MM.1S (cell line): ENCODE results near the gene CYP27A1.

ENCODE experiments used
- DNase-seq: peaks from one replicate; pipeline ENCODE4 v3.0.0-alpha.2; 2015
- H2AFZ ChIP-seq: fragments of 300-600 bp; sonication (generic); 2 replicates; pipeline ENCODE4 v1.6.0; 2016; ENCODE audit warnings: antibody characterized with exemption, low read length
- H3F3A ChIP-seq: fragments of 300-600 bp; sonication (generic); 2 replicates; pipeline ENCODE4 v1.6.1; 2016; ENCODE audit warnings: mild to moderate bottlenecking, antibody characterized with exemption, low read length, moderate library complexity, mixed read lengths; ENCODE audit not compliant: insufficient read depth
- H3K27ac ChIP-seq: fragments of 300-600 bp; sonication (generic); 2 replicates; pipeline ENCODE4 v1.5.1; 2016; ENCODE audit warnings: mild to moderate bottlenecking, low read length
- H3K27me3 ChIP-seq: fragments of 300-600 bp; sonication (generic); replicated peaks from 2 replicates; pipeline ENCODE4 v1.6.0; 2016; ENCODE audit warnings: low read length; ENCODE audit not compliant: insufficient read depth
- H3K36me3 ChIP-seq: fragments of 300-600 bp; sonication (generic); replicated peaks from 2 replicates; pipeline ENCODE4 v1.6.1; 2016; ENCODE audit warnings: mild to moderate bottlenecking, low read length, mixed read lengths; ENCODE audit not compliant: insufficient read depth
- H3K4me1 ChIP-seq: fragments of 300-600 bp; sonication (generic); 2 replicates; pipeline ENCODE4 v1.6.1; 2016; ENCODE audit warnings: low read length, mixed read lengths
- H3K4me2 ChIP-seq: fragments of 300-600 bp; sonication (generic); 2 replicates; pipeline ENCODE4 v1.6.0; 2016; ENCODE audit warnings: low read depth, low read length
- H3K4me3 ChIP-seq: fragments of 300-600 bp; sonication (generic); 2 replicates; pipeline ENCODE4 v1.5.1; 2016; ENCODE audit warnings: low read length, mixed read lengths
- H3K79me2 ChIP-seq: fragments of 300-600 bp; sonication (generic); 2 replicates; pipeline ENCODE4 v1.6.1; 2016; ENCODE audit warnings: mixed run types, low read length, mixed read lengths
- H3K9ac ChIP-seq: fragments of 300-600 bp; sonication (generic); 2 replicates; pipeline ENCODE4 v1.6.1; 2016; ENCODE audit warnings: low read length, mixed read lengths
- H3K9me2 ChIP-seq: fragments of 300-600 bp; sonication (generic); replicated peaks from 2 replicates; pipeline ENCODE4 v1.6.1; 2016; ENCODE audit warnings: mild to moderate bottlenecking, low read length, mixed read lengths; ENCODE audit not compliant: insufficient read depth
- H3K9me3 ChIP-seq: fragments of 300-600 bp; sonication (generic); replicated peaks from 2 replicates; pipeline ENCODE4 v1.6.1; 2016; ENCODE audit warnings: mild to moderate bottlenecking, low read length, mixed read lengths; ENCODE audit not compliant: insufficient read depth
- H4K20me1 ChIP-seq: fragments of 300-600 bp; sonication (generic); 2 replicates; pipeline ENCODE4 v1.6.1; 2016; ENCODE audit warnings: mild to moderate bottlenecking, low read length, moderate library complexity, mixed read lengths; ENCODE audit not compliant: insufficient read depth
- CTCF ChIP-seq: fragments of 300-600 bp; sonication (generic); IDR thresholded peaks from 2 replicates; pipeline ENCODE4 v1.5.1; 2016; ENCODE audit warnings: antibody characterized with exemption, low read length, mixed read lengths
- EZH2 ChIP-seq: fragments of 300-600 bp; sonication (generic); optimal IDR thresholded peaks from 2 replicates; pipeline ENCODE3; 2017; ENCODE audit warnings: low read depth, mild to moderate bottlenecking, antibody characterized with exemption, low read length, mixed read lengths
- EZH2phosphoT487 ChIP-seq: fragments of 300-600 bp; sonication (generic); IDR thresholded peaks from 2 replicates; pipeline ENCODE4 v1.6.1; 2018; ENCODE audit warnings: antibody characterized with exemption, low read length

The CYP27A1 gene

GRCh38 chr2:218857371-218858137, 75.6 kb downstream of the CYP27A1 start:
- Histone ChIP-seq H3K27ac (no peak overlapping the region), H4K20me1 (no peaks in the 10 kb centered on the region), H3F3A (no peaks in the 10 kb centered on the region), H3K4me2 (no peak overlapping the region), H3K36me3 (no peaks in the 10 kb centered on the region), H3K9me2 (no peaks in the 10 kb centered on the region), H3K4me1 (0 out of 2 replicates have a peak, but pooled peaks cover 4% of the 10 kb centered on the region), H2AFZ (no peak overlapping the region), H3K9me3 (no peaks in the 10 kb centered on the region), H3K27me3 (peaks cover 85% of the 10 kb centered on the region), H3K4me3 (no peak overlapping the region), H3K79me2 (no peaks in the 10 kb centered on the region), H3K9ac (no peak overlapping the region)
- DNase-seq, result no peak
- TF ChIP-seq CTCF, result no peak
- TF ChIP-seq EZH2phosphoT487, result no peak
- no peak for TF ChIP-seq EZH2

GRCh38 chr2:218858138-218858445, 76.1 kb downstream of the CYP27A1 start:
- no peak for TF ChIP-seq EZH2
- Histone ChIP-seq H2AFZ (no peak overlapping the region), H4K20me1 (no peaks in the 10 kb centered on the region), H3K4me3 (no peak overlapping the region), H3K79me2 (no peaks in the 10 kb centered on the region), H3K9me2 (no peaks in the 10 kb centered on the region), H3K4me2 (no peak overlapping the region), H3K9me3 (no peaks in the 10 kb centered on the region), H3K27ac (no peak overlapping the region), H3K27me3 (peaks cover 84% of the 10 kb centered on the region), H3F3A (no peaks in the 10 kb centered on the region), H3K36me3 (no peaks in the 10 kb centered on the region), H3K4me1 (0 out of 2 replicates have a peak, but pooled peaks cover 4% of the 10 kb centered on the region), H3K9ac (no peak overlapping the region)
- no peak for DNase-seq

- peaks cover 76% of the 10 kb centered on the region for H3K27me3 ChIP-seq
- no peak overlapping the region for H3K27ac ChIP-seq
- H3K4me3 ChIP-seq, result no peak overlapping the region
- H3K9me2 ChIP-seq, result no peaks in the 10 kb centered on the region
- no peak overlapping the region for H3K4me2 ChIP-seq
- TF ChIP-seq CTCF, result no peak
- TF ChIP-seq EZH2, result peak; percentile 80
- no peak for TF ChIP-seq EZH2phosphoT487
- H3F3A ChIP-seq, result no peaks in the 10 kb centered on the region
- no peak overlapping the region for H3K9ac ChIP-seq
- no peaks in the 10 kb centered on the region for H3K36me3 ChIP-seq
- no peaks in the 10 kb centered on the region for H4K20me1 ChIP-seq
- H3K4me1 ChIP-seq, result 0 out of 2 replicates have a peak, but pooled peaks cover 4% of the 10 kb centered on the region
- H3K79me2 ChIP-seq, result no peaks in the 10 kb centered on the region
- H2AFZ ChIP-seq, result no peak overlapping the region
- DNase-seq, result no peak
- H3K9me3 ChIP-seq, result no peaks in the 10 kb centered on the region
Measured at GRCh38 chr2:218858671-218859555, 77.0 kb downstream of the CYP27A1 start.
